Prostate gland (tissue), 2 donors: ENCODE data around the gene SCNN1A. TPM values are rescaled to one million over a fixed set of nuclear protein-coding genes. Genes with fewer than 3 reads are reported as not detected.

ENCODE experiments used
- DNase-seq: peaks from one replicate; pipeline ENCODE4 v3.0.0-alpha.2; 2019; ENCODE audit warnings: low spot score
- H3K27ac ChIP-seq, 2 donors: fragments of 200-600 bp; sonication (generic); 2 replicates each; pipeline ENCODE4 v1.5.1; 2017 to 2019
- H3K27me3 ChIP-seq: fragments of 200-600 bp; sonication (generic); replicated peaks from 2 replicates; pipeline ENCODE4 v1.5.1; 2019; ENCODE audit not compliant: insufficient read depth
- H3K36me3 ChIP-seq, 2 donors: fragments of 200-600 bp; sonication (generic); 1 replicate in 1 of 2; 2 replicates in 1 of 2; pipeline versions ENCODE4 v1.5.1 to v1.8.1; 2017 to 2019
- H3K4me1 ChIP-seq: fragments of 200-600 bp; sonication (generic); replicated peaks from 2 replicates; pipeline ENCODE4 v1.5.1; 2019
- H3K4me3 ChIP-seq, 2 donors: fragments of 200-600 bp; sonication (generic); 2 replicates each; pipeline ENCODE4 v1.5.1; 2017 to 2019
- H3K9me3 ChIP-seq: fragments of 200-600 bp; sonication (generic); 2 replicates; pipeline ENCODE4 v1.5.1; 2017
- CTCF ChIP-seq, 4 experiments: fragments of 200-600 bp in 2 of 4; fragments of 450-650 bp in 2 of 4; sonication (generic) in 2 of 4; IDR thresholded peaks; 1 replicate in 3 of 4; 2 replicates in 1 of 4; pipeline ENCODE4 v1.5.1; 2016 to 2019; ENCODE audit warnings: antibody characterized with exemption in 4 of 4, mild to moderate bottlenecking in 2 of 4, moderate library complexity in 2 of 4
- POLR2A ChIP-seq: fragments of 450-650 bp; IDR thresholded peaks from one replicate; pipeline ENCODE4 v1.6.1; 2016; ENCODE audit warnings: antibody characterized with exemption, mild to moderate bottlenecking
- POLR2AphosphoS5 ChIP-seq: sonication (generic); formaldehyde crosslinking; IDR thresholded peaks from one replicate; pipeline ENCODE4 v1.6.1; 2017; ENCODE audit warnings: antibody characterized with exemption
- WGBS: methylation state at CpG from one replicate; pipeline ENCODE4 v1.1.5; 2018; 5-methylcytosine and 5-hydroxymethylcytosine counted together
- intact Hi-C: fragments of 100-400 bp; cut with DNase I; formaldehyde crosslinking; loops from one replicate; pipeline ENCODE4 v1.14.2; 2022
- total RNA-seq, 2 donors: library from RNA; depleted of rRNA; stranded (reverse); fragments of >200 nt; gene quantifications; one replicate each; pipeline ENCODE4 v1.1.0, GENCODE V29; 2016

The SCNN1A gene
- total RNA-seq, 2 donors from 2014 or later, result 128 to 211 TPM

DNA sequence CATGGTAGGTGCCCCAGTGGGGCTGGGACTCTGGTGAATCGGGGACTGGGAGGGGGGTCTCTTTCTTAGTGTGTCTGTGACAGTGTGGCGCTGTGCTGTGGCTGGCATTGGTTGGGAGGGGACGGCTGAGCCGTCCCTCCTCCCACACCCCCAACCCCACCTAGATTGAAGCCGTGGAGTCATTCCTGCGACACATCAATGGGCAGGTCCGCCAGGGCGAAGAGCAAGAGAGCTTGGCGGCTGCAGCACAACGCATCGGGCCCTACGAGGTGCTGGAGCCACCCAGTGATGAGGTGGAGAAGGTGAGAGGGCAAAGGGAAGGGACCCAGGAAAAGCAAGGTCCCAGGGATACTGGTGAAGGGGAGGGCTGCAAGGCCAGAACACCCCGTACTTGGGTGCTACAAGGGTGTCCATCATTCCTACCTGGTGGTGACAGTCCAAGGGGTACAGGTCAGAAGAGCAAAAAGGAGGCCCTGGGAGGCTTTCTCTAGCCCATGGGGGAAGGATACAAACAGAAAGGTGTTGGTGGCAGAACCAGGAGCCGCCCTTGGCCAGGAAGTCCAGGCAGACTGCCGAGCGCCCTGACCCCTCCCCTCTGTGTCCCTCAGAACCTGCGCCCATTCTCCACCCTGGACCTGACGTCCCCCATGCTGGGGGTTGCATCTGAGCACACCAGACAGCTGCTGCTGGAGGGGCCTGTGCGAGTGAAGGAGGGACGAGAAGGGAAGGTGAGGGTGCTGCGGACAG lies 57.5 kb downstream of the SCNN1A start:
- no peak overlapping the region for H3K27ac ChIP-seq
- no peak overlapping the region for H3K4me3 ChIP-seq
- H3K36me3 ChIP-seq, result no peaks in the 10 kb centered on the region
- H3K4me1 ChIP-seq, result peaks cover 5% of the 10 kb centered on the region
- TF ChIP-seq POLR2A (no peak), CTCF (IDR thresholded peaks at IDR 0.05) (no peak), POLR2AphosphoS5 (no peak)
- intact Hi-C loops, result no loop called here
- H3K9me3 ChIP-seq, result no peaks in the 10 kb centered on the region
- WGBS, result 89% methylated on average over 21 of the region's 21 CpGs
- DNase-seq, result no peak
- no peaks in the 10 kb centered on the region for H3K27me3 ChIP-seq

GRCh38 chr12:6316921-6317692 lies 58.3 kb downstream of the SCNN1A start:
- Histone ChIP-seq H3K36me3 (no peaks in the 10 kb centered on the region), H3K27ac (no peak overlapping the region), H3K4me1 (no peaks in the 10 kb centered on the region), H3K27me3 (no peaks in the 10 kb centered on the region), H3K4me3 (no peak overlapping the region), H3K9me3 (no peaks in the 10 kb centered on the region)
- no peak for DNase-seq
- 78% methylated on average over 21 of the region's 21 CpGs for WGBS
- intact Hi-C loops, result no loop called here
- no peak for TF ChIP-seq POLR2AphosphoS5
- no peak for TF ChIP-seq POLR2A
- no peak for TF ChIP-seq CTCF (IDR thresholded peaks at IDR 0.05)

DNA sequence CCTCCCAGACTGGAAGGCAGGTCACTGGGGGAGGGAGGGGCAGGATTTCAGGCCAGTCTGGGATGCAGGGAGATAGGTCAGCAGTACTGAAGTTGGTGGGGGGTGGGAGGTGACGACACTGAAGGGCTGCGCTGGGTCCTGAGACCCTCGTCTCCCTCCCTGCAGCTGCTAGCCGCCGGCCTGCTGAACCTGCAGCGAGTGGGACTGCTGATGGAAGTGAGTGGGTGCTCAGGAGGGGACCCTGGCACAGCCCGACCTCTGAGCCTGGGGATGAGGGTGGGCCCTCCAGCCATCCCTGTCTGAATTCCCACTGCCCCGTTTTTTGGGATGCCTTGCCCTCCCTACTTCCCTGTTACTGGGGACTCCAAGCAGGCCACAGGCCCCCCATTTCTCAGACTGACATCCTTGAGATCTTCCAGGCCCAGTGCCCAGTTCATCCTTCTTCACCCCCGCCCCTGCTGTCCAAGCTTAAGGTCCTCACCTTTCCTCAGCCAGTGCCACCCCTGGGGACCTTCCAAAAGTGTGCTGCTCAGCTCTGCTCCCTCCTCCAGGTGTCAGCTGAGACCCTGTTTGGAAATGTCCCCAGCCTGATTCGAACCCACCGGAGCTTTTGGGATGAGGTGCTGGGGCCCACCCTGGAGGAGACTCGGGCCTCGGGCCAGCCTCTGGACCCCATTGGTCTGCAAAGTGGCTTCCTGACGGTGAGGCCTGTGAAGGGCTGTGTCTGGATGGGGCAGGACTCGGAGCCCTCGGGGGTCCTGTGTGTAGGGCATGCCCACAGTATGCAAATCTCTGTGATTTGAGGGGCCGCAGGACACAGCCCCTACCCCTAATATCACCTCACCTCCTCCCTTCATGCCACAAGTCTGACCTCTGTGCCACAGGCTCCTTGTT lies 59.4 kb downstream of the SCNN1A start:
- Histone ChIP-seq H3K9me3 (no peaks in the 10 kb centered on the region), H3K36me3 (no peaks in the 10 kb centered on the region), H3K27me3 (no peaks in the 10 kb centered on the region), H3K27ac (no peak overlapping the region), H3K4me3 (no peak overlapping the region), H3K4me1 (no peaks in the 10 kb centered on the region)
- TF ChIP-seq POLR2AphosphoS5, result no peak
- TF ChIP-seq CTCF (IDR thresholded peaks at IDR 0.05), result no peak
- TF ChIP-seq POLR2A, result no peak
- no peak for DNase-seq
- intact Hi-C loops, result no loop called here
- 95% methylated on average over 17 of the region's 17 CpGs for WGBS

- H3K4me1 ChIP-seq, result no peaks in the 10 kb centered on the region
- TF ChIP-seq CTCF (IDR thresholded peaks at IDR 0.05) (no peak), POLR2AphosphoS5 (no peak), POLR2A (no peak)
- no peak overlapping the region for H3K27ac ChIP-seq
- no peaks in the 10 kb centered on the region for H3K27me3 ChIP-seq
- no peaks in the 10 kb centered on the region for H3K9me3 ChIP-seq
- no peak for DNase-seq
- intact Hi-C loops, result no loop called here
- H3K4me3 ChIP-seq, result no peak overlapping the region
- 91% methylated on average over 6 of the region's 6 CpGs for WGBS
- H3K36me3 ChIP-seq, result no peaks in the 10 kb centered on the region
Measured at GRCh38 chr12:6315184-6315583, 60.2 kb downstream of the SCNN1A start.
